Activated naive CD8-positive, alpha-beta T cell treated with anti-CD3 and anti-CD28 coated beads, Interleukin-2, amount 50 U/mL, for 16 hours (primary cell): ENCODE measurements around the gene DLG2.

ENCODE experiments used
- DNase-seq: peaks from one replicate; pipeline ENCODE4 v3.0.0-alpha.2; 2020; ENCODE audit warnings: low read depth, low spot score

DLG2 gene

DNA sequence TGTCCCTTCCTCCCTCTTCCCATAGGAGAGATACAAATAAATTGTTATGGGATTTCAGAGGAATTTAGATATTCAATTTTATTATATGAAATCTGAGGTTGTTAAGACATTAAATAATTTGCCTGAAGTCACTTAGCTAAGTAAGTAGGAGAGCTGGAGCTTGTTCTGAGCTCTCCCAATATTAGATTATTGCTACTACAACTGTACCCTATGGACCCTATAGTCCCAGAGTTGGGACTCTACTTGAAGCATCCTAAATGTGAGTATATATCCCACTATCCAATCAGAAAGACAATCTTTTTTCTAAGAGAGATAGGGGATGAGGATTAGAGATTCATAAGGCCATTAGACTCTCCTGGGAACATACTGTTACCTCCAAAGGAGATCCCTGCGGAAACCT lies 1130.0 kb downstream of the DLG2 start:
- no peak for DNase-seq

DNA sequence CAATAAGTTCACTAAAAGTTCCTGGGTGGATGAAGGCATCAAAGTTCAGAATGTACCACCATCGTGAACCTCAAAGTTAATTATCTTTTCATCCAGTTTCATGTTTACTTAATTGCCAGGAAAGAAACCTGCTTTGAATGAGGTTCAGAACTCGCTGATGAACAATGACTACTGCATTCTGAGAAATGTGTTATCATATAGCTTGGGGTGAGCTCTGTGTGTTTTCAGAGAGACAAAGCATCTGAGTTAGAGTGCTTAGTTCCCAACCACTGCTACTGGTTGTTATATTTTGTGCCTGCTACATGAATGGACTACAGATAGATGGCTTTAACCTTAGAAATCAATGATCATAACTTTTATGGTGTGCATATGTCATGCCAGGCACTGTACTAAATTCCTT lies 1131.0 kb downstream of the DLG2 start:
- no peak for DNase-seq

DNA sequence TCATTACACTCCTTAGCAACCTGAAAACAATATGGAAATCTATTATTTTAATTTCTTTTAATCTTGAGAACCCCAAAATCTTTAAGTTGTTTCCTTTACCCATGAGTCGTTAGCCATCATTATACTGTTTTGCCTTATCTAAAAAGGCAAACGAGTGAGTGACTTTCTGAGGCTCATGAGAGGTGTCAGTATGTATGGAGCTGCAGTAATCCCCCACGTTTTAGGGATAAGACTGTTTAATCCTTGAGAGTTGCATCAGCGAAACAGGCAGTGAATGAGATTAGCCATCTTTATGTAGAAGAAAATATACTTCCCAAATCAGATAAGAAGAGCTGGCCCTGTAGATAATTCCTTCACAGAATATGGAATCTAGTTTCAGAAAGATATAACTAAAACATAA lies 1147.0 kb downstream of the DLG2 start:
- DNase-seq, result no peak

DNA sequence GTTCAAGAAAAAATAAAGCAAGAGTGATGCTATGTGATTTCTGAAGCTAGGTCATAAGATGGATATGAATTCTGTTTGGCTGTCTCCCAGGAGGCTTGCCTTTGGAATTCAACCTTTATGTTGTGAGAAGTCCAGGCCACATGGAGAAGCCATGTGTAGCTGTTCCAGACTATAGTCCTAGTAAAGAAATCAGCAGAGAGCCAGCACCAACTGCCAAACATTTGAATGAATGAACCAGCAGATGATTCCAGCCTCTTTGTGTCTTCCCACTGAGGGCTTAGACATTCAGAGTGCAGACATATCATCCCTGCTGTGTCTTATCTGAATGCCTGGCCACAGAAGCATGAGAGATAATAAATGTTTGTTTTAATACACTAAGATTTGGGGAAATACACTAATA lies 1150.6 kb downstream of the DLG2 start:
- DNase-seq, result no peak

DNA sequence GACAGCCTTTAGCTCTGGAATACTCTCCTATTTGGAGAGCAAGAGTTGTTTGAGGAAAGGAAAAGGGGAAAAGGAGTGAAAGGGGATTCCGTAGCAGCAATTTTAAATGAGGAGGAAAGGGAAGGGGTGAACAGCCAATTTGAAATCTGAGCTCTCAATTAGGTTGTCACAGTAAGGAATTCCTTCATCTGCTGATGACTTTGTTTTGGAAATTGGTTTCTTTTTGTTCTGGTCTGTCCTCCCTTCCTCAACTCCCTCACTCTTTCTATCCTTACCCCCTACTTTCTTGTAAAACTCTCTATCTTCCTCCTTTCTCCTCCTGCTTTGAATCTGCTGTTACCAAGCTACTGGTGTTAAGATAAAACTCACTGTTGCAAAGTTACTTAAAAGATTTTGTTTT lies 1155.6 kb downstream of the DLG2 start:
- no peak for DNase-seq

DNA sequence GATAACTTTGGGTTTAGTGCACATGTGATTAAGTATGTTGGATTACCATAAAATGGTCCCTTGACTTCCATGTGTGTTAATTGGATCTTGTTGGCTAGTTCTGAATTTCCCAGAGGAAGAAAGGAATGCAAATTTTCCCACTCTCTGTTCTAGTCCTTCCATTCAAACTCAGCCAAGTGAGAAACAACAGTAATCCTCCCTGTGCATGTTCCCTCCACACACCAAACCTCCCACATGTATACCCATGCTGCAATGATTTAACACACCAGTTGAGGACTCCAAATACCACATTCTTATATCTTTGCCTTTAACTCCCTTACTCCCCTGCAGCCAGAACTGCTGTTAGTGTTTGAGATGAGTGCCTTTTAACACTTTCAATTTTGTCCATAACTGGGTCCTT lies 1158.9 kb downstream of the DLG2 start:
- DNase-seq, result no peak

DNA sequence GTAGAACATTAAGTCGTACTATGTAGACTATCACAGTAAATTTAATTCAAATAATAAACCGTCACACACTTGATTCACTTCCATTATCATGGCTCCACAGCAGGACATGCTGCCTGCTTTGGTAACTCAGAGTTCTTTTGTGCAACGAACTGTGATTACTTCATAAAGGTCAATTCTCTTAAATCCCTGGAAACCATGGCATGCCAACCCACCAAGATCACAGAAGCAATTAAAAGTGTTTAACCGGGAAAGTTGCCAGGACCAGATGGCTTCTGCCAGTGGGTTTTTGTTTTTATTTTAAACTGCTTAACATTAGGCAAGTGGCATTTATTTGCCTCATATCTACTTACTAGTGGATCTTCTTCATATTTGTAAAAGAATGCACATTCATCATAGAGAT lies 1162.1 kb downstream of the DLG2 start:
- DNase-seq, result no peak

DNA sequence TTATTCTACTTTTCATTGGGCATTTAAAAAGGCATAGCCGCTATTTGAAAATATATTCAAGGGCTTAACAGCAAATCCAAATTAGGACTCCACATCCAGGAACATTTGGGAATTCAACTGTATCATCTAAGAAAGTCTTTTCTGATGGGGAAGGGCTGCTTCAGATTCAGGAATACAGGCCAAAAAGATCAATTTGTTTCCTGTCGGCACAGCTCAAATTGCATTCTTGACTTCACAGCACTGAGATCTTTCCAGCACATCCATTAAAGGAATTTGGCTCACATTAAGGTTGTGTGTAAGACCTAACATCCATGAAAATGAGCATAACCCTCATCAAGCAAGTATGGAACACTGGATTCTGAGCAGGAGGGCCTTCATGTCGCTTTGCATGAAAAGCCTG lies 1171.5 kb downstream of the DLG2 start:
- no peak for DNase-seq

DNA sequence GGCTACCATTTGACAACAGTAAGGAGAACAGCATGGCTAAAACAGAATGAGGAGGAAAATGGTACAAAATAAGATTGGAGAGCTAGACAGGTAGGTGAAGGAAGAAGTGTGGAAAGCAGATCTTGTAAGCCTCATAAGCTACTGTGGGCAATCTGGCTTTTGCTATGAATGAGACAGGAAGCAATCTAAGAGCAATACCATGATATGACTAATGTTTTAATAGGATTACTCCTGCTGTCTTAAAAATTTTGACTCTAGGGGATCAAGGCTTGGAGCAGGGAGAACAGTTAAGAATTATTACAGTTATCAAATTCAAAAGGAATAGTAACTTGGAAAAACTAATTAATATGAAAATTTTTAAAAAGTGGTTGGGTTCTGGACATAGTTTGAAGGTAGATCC lies 1174.9 kb downstream of the DLG2 start:
- no peak for DNase-seq

DNA sequence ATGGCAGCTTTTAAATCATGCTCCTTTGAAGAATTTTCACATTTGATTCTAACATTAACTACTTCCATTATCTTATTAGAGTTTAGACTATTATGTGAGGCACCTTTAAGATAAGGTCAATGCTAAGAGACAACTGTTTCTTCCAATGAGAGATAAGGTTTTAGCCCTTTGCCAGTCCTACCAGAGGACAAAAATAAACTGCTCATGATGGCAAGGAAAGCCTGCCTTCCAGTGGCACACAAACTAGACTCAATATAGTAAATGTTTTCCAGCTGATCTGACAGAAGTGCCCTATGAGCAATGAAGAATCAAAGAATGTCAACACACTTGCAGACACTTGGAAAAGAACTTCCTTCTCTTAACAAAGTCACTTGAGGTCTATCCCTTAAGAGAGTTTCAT lies 1188.6 kb downstream of the DLG2 start:
- no peak for DNase-seq

DNA sequence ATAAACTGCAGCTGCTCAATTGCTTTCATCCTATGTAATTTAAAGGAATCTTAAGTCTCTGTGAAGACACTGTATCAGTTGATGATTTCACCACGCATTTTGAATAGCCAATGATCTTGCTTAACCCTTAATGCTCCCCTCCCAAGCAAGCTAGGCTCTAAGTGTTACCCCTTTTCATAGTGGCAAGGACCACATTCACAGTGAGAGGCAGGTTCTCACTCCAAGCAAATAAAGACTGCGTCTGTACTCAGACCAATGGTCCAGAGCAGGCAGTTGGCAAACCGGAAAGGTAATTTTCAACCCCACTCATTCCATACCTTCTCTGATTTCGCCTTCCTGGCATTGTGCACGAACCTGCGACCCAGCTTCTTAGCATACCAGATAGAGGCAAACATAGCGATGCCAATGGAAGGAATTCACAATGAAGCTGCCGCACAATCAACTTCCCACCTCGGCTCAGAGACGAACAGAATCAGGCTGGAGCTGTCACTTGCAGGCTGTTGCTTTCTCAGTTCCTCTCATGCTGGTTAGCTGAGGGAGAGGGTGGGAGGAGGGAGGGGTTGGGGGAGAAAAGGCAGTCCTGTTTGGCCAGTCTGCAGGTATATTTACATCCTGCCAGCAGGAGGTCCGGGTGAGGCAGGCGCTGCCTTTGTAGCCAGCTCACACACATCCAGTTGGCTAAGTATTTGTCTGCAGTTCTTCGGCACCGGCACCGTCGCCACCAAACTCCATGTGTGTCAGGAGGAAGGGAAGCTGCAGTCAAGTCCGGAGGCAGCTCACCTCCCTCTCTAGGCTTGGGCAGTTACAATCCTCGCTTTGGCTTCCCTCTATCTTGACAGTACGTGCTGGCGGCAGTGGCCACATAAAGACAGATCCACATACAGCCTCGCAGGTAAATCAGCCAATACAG lies 1189.8 kb downstream of the DLG2 start:
- DNase-seq, result no peak

DNA sequence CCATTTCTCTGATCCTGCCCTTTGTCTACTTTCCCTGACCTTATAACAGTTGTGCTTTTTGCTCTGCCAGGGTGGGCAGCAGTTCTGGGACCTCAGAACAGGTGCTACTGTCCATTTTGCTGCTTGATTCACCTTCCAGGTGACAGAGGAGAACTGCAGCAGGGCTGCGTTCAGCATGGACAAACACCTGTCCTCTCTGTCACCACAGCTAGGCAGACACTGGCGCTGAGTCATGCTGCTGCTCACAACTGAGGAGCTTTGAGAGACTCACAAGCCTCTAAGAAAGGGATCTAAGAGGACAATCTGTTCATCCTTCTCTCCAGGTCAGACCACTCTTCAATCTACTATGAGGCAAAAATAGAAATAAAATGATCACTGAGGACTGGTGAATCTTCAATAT lies 1196.5 kb downstream of the DLG2 start:
- DNase-seq, result no peak

DNA sequence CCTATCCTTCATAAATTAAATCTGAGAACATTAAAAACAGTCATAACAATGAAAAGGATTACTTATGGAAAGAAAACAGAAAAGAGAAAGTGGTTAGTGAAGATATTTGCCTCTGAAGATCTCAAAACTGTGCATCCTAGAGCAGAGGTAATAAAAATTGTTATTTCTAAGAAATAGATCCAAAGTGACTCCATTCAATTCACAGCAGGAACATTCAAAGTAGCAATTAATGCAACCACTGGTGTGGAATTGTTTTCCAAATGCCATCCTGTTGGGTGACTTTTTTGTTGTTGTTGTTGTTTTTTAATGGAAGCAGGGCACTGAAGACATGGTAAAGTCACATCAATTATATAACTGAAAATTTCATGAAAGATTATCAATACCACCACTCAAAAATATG lies 1201.5 kb downstream of the DLG2 start:
- DNase-seq, result no peak

DNA sequence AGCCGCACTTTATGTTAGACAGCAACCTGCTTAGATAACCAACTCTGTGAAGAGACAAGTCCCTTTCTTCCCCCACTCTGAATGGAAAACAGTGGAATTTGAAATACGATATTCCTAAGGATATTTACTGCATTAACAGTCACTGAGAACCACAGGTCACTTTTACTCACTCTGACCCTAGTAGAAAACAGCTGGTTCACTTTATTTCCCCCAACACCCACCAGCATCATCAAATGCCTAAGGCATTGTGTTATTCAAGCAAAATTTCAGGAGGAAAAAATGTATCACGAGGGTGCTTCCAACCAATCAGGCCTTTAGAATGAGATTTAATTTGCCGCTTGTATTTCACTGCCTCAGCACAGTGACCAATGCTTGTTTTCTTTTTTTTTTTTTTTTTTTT lies 1206.9 kb downstream of the DLG2 start:
- no peak for DNase-seq

DNA sequence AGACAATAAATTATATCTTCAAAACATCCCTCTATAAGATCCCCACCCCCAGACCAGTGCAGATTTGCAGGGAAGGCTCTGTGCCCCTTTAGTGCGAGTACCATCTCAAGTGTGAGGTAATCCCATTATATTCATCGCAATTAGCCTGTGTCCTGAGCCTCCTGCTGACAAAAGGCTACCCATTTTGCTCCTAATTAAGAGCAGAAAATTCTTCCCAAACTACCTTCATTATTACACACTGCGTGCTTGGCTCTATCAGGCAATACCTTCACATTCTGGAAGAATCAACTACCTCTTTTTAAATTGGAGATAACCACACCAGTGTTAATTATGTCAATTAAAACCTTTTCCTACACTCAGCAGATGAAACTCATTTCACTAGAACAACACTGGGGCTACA lies 1207.5 kb downstream of the DLG2 start:
- no peak for DNase-seq

DNA sequence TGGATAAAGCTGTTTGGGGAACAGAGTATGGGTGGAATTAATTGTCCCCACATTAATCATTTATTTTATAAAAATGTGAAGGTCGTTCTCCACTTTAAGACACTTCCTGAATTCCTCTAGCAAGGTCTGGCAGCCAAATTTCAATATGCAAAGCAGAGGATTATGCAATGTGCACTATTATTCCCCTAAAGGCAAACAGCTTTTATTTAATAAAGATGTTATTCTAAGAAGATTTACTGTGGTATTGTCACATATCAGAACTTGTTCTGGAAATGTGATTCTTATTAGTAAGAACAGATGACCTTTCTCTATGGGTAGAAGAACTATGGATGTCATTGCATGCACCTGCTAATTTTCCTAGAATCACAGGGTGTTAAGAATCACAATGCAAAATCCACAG lies 1212.2 kb downstream of the DLG2 start:
- DNase-seq, result no peak

DNA sequence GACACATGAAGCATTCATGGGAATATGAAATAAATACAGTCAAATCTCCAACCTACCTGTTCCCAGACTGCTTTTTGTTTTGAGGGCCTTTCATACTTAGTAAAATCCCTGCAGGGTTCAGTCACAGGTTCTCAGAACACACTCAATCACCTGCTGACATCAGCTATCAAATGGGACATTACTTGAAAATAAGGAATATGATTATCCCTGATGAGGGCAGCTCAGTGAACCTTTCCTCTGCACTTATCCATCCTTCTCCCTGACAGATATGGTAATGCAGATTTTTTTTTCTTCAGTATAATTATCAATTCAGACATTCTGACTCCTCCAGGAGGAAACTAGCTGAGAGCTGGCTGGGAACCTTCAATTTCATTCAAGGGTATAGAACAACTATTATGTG lies 1213.6 kb downstream of the DLG2 start:
- no peak for DNase-seq

DNA sequence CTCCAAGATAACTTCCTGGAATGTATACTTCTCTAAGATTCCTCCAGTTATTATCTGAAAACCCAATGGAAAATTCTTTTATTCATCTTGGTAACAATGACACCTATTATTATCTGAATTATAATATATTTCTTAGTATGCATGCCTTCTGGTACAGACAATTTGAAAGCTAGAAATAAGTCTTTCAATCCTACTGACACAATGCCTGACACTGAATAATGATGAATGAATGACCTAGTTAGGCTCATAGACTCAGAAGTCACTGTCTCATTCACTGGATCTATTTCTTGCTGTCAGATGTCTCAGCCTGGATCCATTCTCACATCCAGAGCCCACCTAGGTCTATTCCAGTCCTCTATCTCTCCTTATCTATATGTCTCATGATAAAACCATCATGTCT lies 1214.3 kb downstream of the DLG2 start:
- DNase-seq, result no peak

DNA sequence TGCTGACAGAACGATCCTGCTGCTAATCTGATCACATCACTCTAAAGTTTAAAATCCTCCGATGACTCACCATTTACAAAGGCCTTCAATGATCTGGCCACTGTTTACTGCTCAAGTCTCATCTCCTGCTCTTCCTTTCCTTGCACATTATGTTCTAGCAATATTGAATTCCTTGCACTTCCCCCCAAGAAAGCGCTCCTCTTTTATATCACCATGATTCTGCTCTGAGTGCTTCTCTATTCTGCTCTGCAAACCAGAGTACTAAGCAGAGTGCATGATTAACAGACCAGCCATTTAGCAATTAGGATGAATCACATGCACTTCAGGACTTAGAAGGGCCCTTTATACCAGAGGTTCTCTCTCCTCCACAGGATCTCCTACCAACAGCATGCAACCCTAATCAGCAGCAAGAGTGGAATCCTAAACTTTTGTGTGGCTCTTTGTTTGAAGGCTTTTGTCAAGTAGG lies 1218.2 kb downstream of the DLG2 start:
- DNase-seq, result no peak

DNA sequence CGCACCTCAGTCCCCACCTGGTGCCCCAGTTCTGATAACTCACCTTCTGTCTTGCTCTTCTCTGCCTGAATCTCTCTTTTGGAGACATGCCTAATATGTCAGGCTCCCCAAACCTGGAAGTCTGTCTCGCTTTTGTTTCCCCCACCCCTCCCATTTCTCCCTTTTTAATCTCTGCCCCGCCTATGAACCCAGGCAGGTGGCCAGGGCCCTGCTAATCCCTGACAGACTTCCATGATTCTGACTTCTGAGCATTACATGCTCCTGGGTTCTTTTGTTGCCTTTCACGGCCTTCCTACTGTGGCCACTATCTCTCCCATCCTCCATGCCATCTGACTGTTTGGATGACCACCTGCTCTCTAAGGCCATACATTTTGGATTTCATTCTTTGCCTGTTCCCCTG lies 1220.1 kb downstream of the DLG2 start:
- DNase-seq, result no peak

DNA sequence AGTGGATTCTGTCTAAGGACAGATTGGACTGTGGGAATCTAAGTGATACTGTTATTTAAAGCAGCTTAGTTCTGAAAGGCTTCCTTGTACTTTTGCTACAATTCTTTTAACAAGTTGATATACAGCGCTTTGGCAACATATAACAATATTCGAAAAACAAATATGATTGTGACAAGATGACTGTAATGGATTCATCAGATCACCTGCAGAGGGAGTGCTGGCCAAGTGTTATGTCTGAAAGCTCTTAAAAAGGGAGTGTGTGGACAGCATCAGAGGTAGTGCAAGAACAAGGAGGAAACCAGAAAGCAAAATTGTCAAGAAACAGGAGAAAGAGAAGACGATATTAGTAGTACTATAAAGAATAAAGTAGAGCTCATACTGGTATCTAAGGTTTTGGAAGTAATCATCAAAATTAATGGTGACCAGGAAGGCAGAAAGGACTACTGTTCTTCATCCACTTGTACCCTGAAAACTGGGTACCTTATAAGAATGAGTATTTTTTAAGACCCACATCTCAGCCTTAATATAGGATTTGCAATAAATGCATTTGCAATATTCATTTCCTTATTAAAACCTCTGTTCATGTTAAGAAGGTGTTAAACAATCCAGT lies 1229.0 kb downstream of the DLG2 start:
- DNase-seq, result no peak

DNA sequence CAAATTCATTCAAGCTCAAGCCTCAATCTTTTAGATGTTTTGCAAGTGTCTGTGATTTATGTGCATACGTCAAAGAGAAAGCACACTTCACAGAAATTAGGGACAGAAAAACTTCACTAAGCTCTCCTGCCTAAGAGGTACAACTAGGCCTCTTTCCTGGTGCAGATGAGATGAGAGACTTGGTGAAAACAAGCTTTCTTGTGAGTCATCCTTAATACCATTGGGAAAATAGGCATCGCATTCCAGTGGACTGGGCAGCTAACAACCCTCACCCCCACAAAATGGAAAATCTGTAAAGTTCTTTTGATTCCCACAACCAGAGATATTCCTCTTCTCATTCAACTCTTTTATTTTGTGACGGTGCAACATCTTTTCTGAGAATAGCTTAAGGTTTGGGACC lies 1230.6 kb downstream of the DLG2 start:
- DNase-seq, result no peak

DNA sequence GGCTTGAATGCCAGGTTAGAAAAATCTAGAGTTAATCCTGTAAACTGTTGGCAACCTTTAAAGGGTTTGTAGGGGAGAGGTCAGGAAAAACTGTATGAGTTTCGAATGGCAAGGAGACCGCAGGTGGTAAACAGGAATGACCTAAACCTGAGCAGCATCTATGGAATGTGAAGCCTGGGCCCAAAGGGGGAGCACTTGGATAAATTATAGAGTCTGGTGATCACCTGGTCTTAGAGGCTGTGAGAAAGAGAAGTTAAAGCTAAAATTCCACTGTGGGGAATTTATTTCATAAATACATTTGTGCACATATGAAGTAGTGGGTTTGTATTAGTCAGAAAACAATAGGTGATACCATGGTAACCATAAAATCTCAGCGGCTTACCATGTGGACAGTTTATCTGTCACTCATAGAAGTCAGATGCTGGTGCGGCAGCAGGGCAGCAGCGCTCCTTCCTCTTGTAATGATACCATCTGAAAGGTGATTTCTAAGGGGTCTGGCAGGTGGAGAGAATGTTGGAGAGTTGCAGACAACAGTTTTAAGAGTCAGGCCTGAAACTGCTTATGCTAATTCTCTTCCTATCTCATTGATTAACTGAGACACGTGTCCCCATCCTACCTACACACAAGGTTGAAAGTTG lies 1236.6 kb downstream of the DLG2 start:
- DNase-seq, result no peak
